Globus pallidus (tissue), 1 donor: ENCODE results near the gene NAT16.
"Not testable (repeated sequence)": the region's sequence is repeated elsewhere in the genome, so short reads cannot be mapped to it uniquely, and the experiment has no call there.

Experiments used
- DNase-seq: peaks from one replicate; pipeline ENCODE4 v3.0.0-alpha.2; 2015; ENCODE audit warnings: low spot score

NAT16 gene

DNA sequence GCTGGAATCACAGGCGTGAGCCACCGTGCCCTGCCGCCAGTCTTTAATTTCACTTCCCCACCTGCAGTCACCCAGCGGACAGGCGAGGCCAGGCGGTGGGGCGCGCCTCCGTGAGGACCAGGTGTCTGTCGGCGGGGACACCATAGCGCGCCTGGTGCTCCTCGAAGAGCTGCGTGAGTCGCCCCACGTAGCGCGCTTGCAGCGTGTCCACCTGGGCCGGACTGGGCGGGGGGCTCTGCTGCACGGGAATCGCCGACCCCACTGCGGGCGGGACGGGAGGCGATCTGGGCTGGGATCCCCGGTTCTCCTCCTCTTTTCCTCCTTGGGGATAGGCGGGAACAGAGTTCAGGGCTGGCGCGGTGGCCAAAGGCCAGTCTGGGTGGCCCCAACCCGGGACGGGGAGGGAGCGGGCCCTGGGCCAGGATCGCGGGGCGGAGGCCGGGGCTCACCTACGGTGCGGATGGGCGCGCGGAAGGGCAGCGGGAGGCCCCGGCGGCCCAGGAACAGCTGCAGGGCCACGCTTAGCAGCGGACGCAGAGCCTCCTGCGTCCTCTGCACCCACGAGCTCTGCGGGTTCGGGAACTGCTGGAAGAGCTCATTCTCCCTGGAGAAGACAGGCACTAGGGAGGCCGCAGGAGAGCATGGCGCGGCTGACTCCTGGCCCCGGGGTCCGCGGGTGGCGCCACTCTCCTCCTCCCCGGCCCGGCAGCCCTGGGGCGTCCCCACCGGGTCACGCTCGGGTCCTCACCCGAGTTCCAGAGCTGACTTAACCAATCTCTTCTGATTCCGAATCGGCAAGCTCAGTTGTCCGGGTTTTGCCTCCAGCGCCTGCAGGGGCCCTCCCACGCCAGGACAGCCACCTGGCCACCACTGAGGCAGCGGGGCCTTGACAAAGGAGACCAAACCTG, 21.9 kb upstream of the NAT16 start:
- DNase-seq, result no peak

DNA sequence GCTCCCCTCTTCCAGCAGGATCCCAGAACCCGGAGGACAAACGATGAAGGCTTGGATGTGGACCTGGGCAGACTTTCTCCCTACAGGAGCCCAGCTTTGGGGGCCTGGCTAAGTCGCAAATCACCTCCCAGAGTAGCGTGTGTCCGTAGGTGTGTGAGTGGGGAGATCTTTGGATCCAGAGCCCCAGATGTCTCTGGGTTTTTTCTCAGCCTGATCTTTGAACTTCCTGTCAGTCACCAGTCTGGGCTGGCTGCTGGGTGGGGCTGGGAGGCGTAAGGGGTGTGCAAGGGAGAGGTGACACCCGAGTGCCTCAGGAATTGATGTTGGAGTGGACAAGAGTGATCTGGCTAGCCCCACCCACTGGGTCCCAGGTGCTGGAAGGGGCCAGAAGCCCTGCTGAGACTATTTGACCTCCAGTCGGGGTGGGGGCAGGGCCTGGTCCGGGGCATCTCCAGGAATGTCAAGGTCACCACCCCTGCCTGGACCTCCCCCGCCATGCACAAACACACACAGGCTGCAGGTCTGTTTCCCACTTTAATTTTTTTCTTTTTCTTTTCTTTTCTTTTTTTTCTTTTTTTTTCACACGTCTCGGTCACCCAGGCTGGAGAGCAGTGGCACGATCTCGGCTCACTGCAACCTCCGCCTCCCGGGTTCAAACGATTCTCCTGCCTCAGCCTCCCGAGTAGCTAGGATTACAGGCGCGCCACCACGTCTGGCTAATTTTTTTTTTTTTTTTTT, 20.9 kb upstream of the NAT16 start, which contains the start of gene MOGAT3:
Gene MOGAT3 (minus strand): TSS at position 175 of the 738 bp plus-strand sequence. CDS start 182 bp downstream, outside the sequence.
- DNase-seq, result no peak

DNA sequence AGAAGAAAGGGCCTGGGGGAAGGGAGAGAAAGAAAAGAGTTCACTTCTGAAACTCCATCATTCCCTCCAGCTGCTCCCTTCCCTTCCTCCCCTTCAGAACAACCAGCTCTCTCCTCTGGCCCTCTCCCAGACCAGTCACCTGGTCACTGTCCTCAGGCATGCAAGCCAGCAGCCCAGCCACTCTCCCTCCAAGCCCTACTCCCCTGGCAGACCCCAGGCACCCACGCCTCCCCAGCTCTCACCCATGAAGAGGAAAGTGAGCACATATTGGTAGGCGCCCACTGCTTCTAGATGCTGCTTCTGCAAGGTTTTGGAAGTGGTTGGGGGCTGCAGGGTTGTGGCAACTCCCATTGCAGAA, 20.4 kb upstream of the NAT16 start:
- no peak for DNase-seq

DNA sequence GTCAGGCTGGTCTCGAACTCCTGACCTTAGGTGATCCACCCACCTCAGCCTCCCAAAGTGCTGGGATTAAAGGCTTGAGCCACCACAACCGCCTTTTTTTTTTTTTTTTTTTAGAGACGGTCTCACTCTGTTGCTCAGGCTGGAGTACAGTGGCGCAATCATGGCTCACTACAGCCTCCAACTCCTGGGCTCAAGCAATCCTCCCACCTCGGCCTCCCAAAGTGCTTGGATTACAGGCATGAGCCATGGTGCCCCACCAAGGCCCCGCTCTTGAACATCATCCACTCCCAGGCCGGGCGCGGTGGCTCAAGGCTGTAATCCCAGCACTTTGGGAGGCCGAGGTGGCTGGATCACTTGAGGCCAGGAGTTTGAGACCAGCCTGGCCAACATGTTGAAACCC, 19.4 kb upstream of the NAT16 start:
- not testable (repeated sequence) for DNase-seq

DNA sequence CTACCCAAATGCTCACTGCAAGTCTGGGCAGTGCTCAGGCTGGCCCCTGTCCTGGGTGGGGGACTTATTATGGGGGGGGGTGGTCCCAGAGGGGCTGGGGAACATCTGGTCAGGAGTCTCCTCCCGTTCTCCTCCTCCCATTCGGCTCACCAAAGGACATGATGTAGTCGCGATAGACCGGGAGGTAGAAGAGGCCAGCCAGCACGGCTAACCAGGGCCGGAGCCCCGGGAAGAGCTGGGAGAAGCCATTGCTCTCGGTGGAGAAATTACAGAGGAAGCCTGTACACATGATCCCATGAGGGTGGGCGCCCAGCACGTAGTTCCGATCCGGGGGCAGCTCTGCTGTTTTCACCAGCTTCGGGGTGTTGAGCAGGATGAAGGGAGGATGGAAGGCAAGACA, 18.4 kb upstream of the NAT16 start:
- no peak for DNase-seq

DNA sequence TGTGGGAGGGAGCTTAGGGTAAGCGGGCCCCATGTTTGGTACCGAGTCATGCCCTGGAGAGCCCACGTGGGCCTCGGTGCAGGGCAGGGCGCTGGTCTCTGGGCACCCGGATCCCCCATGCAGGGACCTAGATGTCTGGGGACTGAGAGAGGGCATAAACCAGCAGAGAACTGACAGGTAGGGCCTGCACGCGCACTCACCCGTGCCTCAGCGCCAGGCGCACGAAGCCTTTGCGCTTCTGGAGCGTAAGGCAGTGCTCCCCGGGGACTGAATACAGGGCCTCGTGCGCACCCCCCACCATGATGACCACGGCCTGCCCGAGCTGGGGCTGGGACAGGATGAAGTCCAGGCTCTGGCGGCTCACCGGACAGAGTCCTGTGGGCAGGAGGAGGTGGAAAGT, 17.9 kb upstream of the NAT16 start:
- DNase-seq, result no peak

DNA sequence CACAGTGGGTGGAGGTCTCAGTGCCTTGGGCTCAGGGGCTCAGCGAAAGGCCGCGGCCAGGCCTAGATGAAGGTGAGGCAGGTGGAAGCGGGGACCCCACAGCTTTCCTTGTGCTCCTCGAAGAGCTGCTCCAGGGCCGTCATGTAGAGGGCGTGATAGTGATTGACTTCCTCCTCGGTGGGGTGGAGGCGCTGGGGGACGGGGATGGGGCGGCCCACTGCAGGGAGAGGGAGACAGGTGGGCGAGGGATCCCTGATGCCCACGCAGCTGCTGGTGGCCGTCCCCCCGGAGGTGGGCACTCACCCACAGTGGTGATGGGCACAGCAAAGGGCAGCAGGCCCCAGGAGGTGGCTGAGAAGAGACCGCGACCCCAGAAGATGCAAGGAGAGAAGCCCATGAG, 15.8 kb upstream of the NAT16 start:
- no peak for DNase-seq

DNA sequence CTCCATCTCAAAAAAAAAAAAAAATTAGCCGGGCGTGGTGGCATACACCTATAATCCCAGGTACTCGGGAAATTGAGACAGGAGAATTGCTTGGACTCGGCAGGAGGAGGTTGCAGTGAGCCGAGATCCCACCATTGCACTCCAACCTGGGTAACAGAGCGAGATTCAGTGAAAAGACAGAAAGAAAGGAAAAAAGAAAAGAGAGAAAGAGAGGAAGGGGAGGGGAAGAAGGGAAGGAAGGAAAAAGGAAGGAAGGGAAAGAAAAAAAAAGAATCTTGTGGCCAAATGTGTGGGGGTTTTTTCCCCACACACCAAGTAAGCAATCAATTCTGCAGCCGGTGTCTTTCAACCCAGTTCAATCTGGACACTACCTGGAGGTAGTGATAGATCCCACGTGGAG, 9.0 kb upstream of the NAT16 start:
- no peak for DNase-seq

DNA sequence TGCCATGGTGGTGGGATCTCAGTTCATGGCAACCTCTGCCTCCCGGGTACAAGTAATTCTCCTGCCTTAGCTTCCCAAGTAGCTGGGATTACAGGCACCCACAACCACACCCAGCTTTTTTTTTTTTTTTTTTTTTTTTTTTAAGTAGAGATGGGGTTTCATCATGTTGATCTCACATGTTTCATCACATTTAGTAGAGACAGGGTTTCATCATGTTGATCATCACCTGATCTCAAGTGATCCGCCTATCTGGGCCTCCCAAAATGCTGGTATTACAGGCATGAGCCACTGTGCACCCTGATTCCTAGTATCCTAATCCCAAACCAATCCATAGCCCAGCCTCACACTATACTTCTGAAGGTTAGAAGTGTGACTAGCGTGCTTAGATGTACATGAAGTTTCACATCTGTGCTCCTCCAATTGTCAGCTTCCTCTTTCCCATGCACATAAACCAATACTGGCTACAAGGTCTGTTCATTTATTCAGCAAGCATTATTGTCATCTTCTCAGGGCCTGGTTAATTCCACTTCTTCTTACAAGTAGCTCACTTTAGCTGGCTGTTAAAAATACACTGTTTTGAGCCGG, 6.8 kb upstream of the NAT16 start:
- no peak for DNase-seq

DNA sequence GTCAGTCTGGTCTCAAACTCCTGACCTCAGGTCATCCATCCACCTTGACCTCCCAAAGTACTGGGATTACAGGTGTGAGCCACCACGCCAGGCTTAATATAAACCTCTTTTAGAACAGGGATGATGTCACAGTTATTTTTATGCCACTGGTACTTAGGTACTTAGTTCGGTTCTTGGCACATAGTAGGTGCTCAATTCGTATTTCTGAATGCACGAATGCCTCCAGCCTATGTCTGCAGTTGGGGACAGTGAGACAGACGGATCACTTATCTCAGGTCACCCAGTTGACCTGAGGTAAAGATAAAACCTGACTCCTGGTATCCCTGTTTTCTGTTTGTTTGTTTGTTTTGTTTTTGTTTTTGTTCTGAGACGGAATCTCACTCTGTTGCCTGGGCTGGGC, 6.1 kb upstream of the NAT16 start:
- DNase-seq, result no peak

DNA sequence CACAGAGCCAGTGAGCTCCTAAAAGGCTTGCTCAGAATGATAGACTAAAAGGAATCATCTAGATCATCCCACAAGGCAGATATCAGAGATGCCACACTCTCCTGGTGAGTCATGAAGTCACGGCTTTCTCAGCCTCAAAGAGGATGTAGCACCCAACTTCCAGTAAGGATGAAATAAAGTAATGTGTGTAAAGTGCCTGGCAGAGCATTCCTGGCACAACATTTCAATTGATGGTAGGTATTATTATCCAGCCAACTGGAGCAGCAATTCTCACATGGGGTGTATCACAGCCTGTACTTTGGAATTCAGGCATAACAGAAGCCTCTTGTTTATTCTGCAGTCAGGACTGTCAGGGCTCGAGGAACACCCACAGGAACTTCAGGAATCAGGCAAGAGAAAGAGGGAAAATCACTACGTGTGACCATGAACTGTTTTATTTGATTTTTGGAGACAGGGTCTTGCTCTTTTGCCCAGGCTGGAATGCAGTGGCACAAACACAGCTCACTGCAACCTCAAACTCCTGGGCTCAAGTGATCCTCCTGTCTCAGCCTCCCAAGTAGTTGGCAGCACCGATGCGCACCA, 5.3 kb upstream of the NAT16 start:
- no peak for DNase-seq

DNA sequence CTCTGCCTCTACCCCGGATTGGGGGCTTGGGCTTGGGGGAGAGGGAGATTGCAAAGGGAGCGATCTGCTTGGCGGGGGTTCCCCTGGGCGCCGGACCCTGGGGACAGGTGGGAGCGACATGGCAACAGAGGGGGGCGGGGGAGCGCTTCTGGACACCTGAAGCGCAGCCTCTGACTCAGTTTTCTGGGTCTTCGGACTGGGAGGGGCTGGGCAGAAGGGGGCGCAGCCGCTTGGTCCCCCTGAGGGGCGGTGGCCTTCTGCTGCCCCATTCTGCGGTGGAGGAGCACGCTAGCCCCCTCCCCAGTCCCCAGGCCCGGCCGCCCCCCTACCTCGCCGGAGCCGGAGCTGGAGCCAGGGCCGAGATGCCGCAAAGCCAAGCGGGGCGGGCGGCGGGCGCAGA, 380 bp downstream of the NAT16 start:
- no peak for DNase-seq

DNA sequence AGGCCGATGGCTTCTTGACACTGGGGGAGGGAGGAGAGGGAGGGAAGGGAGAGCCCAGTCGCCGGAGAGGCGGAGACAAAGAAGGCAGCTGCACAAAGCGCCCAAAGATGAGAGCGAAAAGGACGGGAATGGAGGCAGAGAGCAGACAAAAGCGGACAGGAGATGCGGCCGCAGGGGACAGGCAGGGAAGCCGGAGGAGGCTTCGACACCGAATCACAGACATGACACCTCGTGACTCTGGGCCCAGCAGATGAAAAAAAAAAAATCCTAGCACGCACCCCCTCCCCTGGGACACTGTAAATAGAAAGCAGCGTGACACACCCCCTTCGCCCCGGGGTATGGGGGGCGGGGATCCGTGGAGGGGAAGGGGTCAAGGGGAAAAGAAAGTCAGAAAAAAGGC, 976 bp downstream of the NAT16 start:
- DNase-seq, result no peak

DNA sequence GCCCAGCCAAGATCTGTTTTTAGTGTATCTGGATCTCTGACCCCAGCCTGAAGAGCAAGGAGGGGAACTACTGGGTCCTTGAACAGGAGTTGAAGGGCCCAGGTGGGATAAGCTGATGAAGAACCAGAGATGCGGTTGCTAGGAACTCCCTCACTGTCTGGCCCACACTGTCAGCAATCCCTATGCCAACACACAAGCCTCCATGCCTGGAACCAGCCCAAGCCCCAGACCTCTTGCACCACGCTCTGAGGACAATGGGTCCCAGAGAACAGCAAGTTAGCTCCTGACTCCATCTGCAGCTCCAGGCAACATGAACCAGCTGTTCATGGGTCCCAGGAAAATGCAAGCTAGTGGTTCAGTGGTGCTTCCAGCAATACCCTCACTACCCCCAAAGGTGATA, 2.4 kb downstream of the NAT16 start:
- DNase-seq, result no peak

DNA sequence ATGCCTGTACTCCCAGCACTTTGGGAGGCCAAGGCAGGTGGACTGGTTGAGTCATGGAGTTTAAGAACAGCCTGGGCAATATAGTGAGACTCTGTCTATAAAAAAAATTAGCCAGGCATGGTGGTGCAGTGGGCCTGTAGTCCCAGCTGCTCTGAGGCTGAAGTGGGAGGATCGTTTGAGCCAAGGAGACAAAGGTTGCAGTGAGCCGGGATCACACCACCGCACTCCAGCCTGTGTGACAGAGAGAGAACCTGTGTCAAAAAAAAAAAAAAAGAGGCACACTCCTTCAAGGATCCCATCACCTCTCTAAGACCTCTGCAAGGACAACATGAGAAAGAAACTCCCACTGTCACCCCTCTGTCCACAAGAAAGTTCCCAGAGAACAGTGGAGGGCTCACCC, 4.4 kb downstream of the NAT16 start:
- DNase-seq, result no peak

DNA sequence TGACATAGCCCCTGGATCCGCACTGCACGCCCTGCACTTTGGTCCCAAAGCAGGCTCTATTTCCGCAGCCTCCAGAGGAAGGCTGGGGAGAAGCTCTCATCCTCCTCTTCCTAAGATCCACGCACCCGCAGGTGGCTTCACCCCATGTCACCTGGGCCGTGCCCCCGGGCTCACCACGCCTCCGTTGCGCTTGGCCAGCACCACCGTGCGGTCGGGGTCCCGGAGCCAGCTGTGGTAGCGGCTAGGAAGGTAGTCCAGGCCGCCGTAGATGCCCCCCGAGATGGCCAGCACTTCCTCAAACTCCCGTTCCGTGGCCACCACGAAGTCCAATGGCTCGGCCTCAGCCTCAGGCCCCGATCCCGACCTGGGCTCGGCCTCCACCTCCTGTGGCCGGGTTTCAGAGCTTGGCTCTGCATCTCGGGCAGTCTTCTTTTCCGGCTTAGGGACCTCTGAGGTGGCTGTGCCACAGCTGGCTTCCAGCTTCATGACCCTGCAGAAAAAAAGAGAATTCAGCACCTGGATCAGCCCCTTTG, 5.7 kb downstream of the NAT16 start:
- DNase-seq, result no peak

DNA sequence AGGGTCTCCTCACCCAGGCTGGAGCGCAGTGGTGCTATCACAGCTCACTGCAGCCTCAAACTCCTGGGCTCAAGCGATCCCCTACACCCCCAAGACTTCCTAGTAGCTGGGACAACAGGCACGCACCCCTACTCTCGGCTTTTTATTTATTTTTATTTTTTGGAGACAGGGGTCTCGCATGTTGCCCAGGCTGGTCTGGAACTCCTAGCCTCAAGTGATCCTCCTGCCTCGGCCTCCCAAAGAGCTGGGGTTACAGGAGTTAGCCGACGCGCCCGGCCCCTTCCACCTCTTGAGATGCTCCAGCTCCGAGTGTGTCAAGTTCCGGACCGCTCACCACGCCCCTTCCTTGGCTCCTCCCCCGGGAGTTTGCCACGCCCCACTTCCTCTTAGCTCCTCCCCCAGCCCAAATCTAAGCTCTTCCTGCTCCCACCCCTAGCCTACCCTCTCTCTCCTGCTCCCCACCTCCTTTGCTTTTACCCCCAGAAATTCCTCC, 6.3 kb downstream of the NAT16 start:
- no peak for DNase-seq

DNA sequence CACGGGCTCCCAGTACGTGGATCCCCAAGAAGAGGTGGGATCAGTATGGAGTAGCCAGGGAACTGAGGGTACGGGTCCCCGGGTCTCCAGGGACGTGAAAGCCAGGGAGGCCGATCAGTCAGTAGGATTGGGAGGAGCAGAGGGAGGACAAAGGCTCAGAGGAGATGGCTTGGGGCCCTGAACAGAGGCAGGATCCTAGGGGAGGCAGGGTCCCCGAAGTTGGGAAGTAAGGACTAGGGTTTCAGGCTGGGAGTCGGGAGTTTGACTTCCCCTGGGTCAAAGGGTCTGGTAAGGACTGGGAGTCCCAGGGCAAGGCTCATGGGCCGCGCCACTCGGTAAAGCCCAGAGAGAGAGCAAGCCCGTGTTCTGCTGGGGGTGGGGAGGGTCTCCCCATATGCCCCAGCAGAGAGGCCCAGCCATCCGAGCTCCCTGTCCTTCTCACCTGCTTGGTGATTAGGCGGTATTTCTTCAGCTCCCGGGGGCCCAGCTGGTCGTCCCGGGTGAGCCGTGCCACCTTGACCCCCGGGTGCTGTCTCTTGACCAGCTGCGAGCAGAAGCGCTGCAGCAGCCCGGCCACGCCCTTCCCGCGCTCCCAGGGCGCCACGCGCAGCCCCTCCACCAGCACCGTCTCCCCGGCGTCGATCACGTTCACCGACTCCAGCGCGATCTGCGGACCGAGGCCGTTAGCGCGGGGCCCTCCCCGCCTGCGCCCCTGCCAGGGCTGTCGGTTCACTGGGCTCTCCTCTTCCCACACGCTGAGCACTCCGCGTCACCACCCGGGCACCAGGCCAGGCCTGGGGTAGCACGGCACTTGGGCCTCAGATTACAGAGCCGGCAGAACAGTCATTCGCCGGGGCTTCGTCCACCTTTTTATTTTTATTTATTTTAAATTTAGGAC, 7.0 kb downstream of the NAT16 start:
- no peak for DNase-seq

DNA sequence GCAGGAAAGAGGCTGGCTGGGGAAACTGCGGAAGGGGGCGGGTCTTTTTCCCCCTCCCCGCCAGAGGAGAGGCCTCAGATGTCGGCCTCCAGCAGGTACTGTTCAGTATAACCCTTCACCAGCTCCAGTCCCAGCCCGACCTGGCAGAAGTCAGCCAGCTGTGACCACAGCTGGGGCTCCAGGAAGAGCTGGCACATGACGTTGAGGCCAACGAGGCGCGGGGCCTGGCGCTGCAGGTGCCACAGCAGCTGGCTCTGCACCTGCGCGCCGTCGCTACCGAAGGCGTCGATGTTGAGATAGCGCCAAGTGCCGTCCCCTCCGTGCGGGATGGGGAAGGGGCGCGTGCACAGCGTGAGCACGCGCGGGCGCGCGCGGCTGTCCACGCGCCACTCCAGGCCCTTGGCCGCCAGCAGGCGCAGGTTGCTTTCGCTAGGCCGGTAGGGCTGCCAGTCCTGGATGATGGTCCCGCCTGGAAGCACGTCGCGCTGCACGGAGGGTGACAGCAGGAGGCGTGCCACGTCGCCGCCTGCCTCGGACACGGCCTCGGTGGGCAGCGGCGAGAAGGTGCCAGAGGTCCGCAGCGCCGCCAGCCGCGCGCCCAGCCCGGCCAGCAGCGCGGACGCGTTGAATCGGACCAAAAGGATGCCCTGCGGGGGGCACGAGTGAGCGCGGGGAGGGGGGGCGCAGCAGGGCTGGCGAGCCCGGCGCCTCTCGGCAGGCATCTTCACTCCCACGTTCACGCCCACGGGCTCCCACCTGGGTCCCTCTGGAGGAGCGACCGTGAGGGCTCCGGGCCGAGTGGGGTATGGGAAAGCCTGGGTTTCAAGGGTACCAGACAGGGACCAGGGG, 7.9 kb downstream of the NAT16 start:
- no peak for DNase-seq

DNA sequence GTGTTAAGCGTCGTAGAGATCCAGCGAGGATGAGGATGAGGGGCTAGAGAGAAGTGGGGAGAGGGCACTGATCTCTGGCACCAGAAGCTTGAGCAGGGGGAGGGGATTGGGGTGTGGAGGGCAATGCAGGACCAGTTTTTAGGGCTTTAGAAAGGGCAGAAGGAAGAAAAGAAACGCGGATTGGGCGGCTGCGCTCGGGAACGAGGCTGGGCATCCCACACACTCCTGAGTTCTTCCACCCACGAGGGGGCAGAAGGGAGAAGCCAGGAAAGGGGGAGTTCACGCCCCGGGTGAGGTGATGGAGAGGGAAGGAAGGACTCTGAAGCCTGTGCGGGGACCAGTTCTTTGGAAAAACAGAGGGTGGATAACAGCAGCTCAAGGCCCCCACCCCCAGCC, 8.7 kb downstream of the NAT16 start:
- DNase-seq, result no peak
